ENCODE measurements around the gene C1orf87.
"Not testable (repeated sequence)": the region's sequence is repeated elsewhere in the genome, so short reads cannot be mapped to it uniquely, and the experiment has no call there.

The C1orf87 gene

DNA sequence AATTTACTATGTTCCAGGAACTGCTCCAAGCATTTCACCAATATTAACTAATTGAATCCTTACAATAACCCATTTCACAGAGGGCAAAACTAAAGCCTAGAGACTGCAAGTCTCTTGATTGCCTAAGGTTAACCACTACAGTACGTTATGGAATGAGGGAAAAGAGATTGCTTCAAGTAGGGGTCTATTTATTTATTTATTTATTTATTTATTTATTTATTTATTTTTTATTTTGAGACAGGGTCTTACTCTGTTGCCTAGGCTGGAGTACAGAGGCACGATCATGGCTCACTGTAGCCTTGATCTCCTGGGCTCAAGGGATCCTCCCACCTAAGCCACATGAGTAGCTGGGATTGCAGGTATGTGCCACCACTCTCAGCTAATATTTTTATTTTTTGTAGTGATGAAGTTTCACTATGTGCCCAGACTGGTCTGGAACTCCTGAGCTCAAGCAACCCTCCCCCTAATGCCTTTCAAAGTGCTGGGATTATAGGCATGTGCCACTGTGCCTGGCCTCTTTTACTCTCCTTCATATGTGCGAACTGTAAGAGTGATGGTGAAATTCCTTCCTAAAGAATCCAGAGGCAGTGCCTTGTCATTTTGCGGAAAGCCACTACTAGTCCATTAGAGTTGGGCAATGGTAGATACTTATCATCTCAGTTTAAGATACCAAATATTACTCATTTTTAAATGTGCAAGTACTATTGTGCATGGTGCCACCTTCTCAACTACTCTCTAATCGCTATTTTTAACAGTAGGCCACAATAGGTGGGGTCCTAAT is 81.3 kb downstream of the C1orf87 start:
- DNase-seq = no peak

GRCh38 chr1:59990470-59990869 is 83.1 kb downstream of the C1orf87 start:
- DNase-seq = no peak

DNA sequence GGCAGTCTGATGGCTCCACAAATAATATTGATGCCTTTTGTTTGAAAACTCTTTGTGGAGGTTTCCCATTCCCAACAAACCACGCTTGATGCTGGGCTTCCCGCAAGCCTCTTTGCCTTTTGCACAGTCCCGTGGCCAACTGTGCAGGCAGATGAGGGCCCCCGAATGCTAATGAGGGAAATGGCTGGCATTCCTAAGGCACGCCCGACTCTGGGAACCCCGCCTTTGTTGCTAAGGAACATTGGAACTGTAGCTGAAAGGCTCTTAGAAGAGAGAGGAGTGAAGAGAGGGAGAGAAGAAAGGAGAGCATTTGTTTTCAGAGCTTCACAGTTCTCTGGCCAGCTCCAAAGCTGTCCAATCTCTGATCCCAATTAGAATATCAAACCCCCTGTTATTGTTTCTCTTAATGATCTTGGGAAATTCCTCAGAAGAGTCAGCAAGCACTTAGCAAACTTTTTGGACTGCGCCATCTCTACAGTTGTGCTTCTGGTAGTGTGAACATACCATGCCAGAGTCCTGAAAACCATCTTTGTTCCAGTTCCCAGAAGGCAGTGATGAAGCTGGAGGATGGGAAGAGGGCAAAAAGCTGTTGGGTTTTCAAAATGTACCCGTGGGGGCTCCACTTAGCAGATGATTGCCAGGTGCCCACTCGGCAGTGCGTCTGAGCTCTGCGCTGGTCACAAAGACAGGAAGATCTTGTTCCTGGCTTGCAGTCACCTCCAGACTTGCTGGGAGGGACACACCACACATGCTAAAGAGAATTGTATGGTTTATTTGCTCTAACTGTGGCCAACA is 86.9 kb downstream of the C1orf87 start:
- DNase-seq = no peak

DNA sequence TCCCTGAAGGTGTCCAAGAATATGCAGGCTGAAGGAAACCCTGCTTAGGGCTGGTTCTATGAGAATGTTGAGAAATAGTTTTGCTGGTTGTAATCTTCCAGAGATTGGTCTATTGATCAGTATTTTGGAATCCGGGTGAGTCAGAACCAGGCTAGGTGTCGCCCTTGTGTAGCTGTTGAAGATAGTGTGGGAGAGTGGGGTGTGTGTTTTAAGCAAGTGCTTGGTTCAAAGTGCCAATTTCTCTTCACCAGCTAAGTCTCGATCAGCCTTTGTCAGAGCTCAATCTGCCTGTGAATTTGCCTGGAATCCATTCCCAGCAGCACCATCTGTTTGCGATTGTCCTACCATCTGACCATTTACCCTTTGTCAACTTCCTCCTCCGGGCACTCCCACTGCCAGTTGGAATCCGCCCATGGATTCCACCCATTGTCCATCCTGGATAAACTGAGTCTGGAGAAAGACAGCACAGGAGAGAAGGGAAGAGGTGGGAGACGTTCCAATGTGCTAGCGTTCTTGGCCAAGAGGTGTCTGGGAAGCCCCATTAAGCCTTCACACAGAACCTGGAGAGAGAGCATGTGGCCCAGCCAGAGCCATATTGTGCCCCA is 87.6 kb downstream of the C1orf87 start:
- DNase-seq = no peak

DNA sequence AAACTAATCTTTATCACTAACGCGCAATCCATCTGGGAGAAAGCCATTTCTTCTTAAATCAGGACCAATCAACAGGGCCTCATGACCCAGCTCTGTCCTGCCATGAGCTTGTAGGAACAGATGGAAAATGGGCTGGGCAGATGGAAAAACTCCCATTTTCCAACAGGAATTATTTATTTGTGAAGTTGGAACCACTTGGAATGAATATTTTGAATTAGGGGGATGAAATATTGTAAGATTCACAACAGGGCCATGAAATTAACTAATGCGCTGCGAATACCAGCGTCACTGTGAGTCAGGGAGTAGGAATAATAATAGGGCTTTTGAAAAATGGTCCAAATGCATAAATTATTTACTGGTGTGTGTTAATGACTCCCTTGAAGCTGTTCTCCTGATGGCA is 93.9 kb downstream of the C1orf87 start:
- DNase-seq = no peak

DNA sequence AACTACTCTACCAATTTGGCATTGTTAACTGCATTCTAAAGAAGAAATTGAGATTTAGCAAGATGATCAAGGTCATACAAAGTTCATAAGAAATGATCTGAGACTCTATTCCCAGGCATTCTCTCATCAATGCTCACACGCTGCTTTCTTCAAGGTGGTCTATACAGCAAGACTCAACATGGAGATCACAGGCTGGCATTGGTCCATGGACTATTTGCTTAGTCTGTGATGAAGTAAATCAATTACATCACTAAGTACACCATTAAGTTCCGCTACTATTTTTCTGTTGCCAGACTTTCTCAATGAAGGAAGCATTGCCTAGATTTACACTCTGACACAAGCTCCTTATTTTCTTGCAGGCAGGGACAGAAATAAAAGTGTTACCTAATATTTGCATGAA is 95.1 kb downstream of the C1orf87 start:
- no peak for DNase-seq

- no peak for DNase-seq
These were observed 95.5 kb downstream of the C1orf87 start for GRCh38 chr1:59978026-59978425.

DNA sequence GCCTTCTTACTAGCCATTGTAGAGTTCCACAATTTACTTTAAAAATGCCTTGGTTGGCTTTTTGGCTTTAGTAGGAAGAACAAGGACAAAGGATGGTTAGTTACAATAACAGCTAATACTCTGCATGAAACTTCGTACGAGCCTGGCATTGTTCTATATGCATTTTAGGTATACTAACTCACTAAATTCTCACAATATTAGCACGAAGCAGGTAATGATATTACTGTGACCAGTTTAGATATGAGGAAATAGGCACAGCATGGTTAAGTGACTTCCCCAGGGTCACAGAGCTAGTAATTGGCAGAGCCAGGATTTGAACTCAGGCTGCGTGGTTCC is 96.5 kb downstream of the C1orf87 start:
- no peak for DNase-seq

DNA sequence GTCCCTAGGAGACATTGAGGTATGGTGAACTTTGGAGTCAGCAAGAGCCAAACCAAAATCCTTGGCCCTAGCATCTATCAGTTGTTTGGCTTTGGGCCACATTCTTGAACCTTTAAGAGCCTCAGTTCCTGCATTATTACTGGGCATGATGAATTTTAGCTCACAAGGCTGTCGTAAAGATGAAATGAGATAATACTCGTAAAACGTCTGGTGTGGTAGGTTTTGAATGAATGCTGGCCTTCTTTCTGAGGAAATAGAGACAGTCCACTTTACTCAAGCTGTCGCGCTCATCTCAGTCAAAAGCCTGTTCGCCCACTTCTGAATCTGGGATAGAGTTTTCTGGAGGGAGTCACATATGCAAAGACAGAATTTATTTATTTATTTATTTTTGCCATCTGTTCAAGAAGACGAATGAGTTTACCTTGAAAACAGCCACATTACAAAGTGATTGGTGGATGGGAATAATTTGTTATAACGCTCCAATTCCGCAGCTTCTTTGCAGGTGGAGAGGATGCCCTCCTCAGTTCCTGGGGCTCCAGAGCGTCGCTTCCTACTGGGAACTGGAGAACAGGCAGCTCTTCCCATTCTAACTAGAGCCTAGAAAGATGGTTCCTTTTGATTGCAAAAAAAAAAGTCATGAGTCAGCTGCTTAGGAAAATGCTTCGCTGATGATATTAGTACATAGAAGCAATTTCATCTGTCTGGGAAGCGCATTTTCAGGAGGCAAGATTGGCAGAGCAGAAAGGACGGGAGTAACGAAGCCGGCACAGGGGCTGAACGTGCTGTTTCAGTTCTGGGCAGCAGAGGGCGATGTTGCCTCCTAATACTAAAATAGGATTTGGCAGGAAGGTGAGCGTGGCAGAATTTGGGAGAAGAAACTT is 97.1 kb downstream of the C1orf87 start:
- DNase-seq = peak; percentile 8

DNA sequence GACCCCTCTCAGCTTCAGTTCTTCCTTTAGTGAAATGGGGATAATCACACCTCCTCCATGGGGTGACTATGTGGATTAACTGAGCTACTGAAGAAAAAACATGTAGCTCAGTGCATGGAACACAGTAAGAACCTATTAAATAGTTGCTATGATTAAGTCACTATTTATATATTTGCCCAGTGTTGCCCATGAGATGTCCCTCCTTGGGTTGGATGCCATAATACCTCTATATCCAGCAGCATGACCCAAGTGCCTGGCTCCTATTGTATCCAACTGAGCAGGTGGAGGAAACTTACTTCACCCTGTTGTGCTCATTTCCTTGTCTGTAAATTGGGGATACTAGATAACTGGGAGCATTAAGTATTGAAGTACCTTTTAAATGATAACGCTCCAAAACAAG is 99.9 kb downstream of the C1orf87 start:
- DNase-seq = no peak

DNA sequence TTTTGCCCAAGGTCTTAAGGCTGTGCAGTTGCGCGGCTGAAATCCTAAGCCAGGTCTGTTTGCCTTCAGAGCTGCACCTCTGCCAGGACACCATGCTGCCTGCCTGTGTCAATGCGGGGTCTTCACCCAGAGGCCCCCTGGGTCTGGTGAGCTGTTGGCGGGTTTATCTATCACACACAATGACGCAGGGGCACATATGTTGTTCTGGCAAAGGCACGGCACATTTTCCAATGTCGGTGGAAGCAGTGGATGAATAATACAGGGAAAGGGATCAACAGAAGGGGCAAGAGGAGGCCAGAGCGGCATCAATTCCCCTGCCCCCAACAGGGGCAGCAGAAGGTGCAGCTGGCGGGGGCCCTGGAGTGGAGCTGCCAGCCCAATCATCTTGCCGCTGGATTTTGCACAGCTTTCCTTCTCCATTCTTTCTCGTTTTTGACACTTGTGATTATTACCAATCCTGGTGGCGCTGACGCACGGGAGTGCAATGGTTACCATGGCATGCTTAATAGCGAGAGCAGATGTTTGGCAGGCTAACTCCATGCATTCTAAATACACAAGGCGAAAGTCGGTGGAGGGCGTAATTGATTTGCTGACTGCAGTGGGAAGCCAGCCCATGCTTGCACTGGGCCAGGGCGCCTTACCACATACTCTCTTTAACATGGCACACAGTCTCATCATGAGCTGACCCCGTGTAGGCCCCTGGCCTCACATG is 101.2 kb downstream of the C1orf87 start:
- DNase-seq = no peak

DNA sequence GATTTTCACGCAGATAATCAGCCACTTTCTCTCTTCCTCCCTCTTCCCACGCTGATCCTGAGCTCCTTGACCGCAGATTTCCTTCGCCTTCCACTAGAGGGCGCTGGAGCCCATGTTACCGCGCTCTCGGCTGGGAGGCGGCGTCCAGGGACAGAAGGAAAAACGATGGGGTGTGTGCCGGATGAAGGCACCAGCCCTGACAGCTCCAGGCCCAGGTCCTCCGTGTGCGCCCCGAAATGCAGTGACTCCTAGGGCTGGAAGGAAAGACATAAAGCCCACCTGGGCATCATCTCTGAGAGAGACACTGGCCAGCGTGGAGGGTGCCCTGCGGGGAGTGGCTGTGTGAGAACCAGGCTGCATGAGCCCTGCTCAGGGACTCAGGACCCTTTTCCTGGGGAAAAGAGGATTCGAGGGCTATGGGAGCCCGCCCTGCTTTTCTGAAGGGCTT is 102.1 kb downstream of the C1orf87 start:
- DNase-seq = peak; percentile 3

GRCh38 chr1:59969542-59970175 is 103.9 kb downstream of the C1orf87 start:
- not testable (repeated sequence) for DNase-seq

DNA sequence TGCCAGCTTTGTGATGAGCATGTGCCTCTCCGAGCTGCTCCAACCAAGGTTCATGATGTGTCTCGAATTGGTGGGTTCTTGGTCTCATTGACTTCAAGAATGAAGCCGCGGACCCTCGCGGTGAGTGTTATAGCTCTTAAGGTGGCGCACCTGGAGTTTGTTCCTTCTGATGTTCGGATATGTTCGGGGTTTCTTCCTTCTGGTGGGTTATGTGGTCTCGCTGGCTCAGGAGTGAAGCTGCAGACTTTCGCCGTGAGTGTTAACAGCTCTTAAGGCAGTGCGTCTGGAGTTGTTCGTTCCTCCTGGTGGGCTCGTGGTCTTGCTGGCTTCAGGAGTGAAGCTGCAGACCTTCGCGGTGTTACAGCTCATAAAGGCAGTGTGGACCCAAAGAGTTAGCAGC is 104.8 kb downstream of the C1orf87 start:
- not testable (repeated sequence) for DNase-seq

- DNase-seq = no peak
These were observed 105.8 kb downstream of the C1orf87 start for GRCh38 chr1:59967780-59968179.

DNA sequence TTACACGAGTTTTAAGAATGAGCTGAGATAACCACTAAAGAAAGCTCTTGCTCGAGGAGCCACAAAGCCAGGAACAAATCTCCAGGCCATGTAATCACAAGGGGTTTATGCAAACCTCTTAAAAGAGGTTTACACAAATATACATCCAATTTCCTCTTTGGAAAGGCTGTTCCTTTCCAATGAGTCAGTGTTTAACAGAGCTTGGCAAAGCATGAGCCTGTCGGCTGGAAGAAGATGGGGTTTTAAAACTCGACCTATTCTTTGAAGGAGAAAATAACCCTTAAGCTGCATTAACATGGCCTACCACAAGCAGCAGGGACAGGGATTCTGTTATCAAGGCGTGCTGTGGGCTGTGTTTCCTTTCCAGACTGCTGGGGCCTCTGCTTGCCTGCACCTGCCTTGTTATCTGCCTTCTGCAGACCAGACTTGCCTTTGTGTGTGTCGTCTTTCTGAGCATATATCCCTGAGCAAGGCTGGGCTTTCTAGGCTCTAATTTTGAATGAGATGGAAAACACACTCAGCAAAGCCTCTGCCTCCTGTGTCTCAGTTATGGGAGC is 106.4 kb downstream of the C1orf87 start:
- DNase-seq = no peak

- DNase-seq = no peak
These were observed 121.5 kb downstream of the C1orf87 start for GRCh38 chr1:59952065-59952464.

GRCh38 chr1:59949648-59950047 is 123.9 kb downstream of the C1orf87 start:
- DNase-seq = no peak

- no peak for DNase-seq
These were observed 124.6 kb downstream of the C1orf87 start for GRCh38 chr1:59948990-59949389.

DNA sequence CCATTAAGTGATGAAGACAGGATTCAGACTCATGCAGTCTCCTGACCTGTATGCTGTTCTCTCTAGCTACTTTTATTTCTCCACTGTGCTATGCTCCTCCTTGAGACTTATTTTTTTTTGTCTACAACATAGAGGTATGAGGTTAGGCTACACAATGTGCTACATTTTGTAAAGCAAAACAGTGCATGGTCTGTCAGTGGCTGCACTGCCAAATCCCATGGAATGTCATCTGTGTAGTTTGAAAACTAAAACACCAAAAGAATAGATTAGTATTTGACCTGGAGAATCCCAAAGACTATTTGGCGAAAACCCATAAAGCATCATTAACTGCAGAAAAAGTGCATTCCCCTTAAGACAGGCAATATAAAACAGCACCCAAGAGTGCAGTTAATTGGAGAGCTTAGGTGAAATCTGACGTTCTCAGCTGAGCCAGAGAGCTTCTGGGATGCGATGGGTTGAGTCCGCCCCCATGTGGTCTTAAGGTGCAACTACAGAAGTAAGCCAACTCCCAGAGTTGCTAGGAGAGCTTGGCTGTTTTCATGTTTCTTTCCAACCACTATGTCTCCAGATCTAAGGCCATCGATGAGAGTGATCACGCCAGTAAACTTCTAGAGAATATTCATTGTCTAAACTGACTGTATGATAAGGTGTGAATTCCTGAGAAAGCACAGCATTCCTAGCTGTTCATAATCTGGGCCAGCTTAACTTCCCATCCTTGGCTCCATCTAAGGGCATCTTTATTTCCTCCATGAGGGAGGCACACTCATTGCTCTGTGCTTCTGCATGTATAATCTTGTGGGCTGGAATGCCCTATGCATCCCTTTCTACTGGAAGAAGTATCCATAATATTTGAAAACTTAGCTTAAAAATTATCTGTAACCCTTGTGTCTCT is 126.3 kb downstream of the C1orf87 start:
- DNase-seq = peak; percentile 25
